CD4-positive, CD25-positive, alpha-beta regulatory T cell (primary cell): ENCODE results near the gene SEMA4D. TPM values are rescaled to one million over a fixed set of nuclear protein-coding genes. Genes with fewer than 3 reads are reported as not detected.

Experiments used
- ATAC-seq, 2 donors: fragments of 150-1000 bp; cut with Tn5 transposase; one replicate each; pipeline ENCODE4 v1.10.0; 2021; ENCODE audit warnings: low read depth in 2 of 2, moderate number of reproducible peaks in 2 of 2, moderate library complexity in 1 of 2
- DNase-seq, 3 donors: peaks; one replicate each; pipeline versions ENCODE4 v3.0.0 to v3.0.0-alpha.2; 2012 to 2022; ENCODE audit warnings: mixed read lengths in 1 of 3
- H3K27ac ChIP-seq: one replicate; pipeline ENCODE4 v1.7.0; 2013; ENCODE audit warnings: mild to moderate bottlenecking, low read length; ENCODE audit not compliant: insufficient read depth, poor library complexity, severe bottlenecking
- H3K27me3 ChIP-seq: one replicate; pipeline ENCODE4 v1.7.0; 2013; ENCODE audit warnings: low read length; ENCODE audit not compliant: control insufficient read depth, insufficient read depth
- H3K36me3 ChIP-seq: one replicate; pipeline ENCODE4 v1.7.0; 2013; ENCODE audit warnings: mild to moderate bottlenecking, low read length, moderate library complexity; ENCODE audit not compliant: control insufficient read depth, insufficient read depth
- H3K4me1 ChIP-seq: 2 replicates; pipeline ENCODE4 v1.7.0; 2013; ENCODE audit warnings: mild to moderate bottlenecking, low read length; ENCODE audit not compliant: insufficient read depth, control insufficient read depth, poor library complexity, severe bottlenecking
- H3K4me3 ChIP-seq: one replicate; pipeline ENCODE4 v1.7.0; 2013; ENCODE audit warnings: low read depth, mild to moderate bottlenecking, low read length, moderate library complexity
- H3K9me3 ChIP-seq, 2 experiments: 1 replicate in 1 of 2; 2 replicates in 1 of 2; pipeline ENCODE4 v1.7.0; 2013; ENCODE audit warnings: low read length in 2 of 2, mild to moderate bottlenecking in 1 of 2, moderate library complexity in 1 of 2; ENCODE audit not compliant: control insufficient read depth in 2 of 2
- H3K27ac Mint-ChIP-seq, 3 donors: one replicate each; pipeline ENCODE4 v1.8.0; 2020 to 2022; ENCODE audit warnings: mild to moderate bottlenecking in 3 of 3, mixed read lengths in 3 of 3, moderate library complexity in 2 of 3
- H3K27me3 Mint-ChIP-seq: one replicate; pipeline ENCODE4 v1.8.0; 2022; ENCODE audit warnings: mild to moderate bottlenecking, mixed read lengths
- H3K36me3 Mint-ChIP-seq: one replicate; pipeline ENCODE4 v1.8.0; 2020; ENCODE audit warnings: mixed read lengths
- H3K4me1 Mint-ChIP-seq, 4 donors: one replicate each; pipeline ENCODE4 v1.8.0; 2020 to 2022; ENCODE audit warnings: mixed read lengths in 4 of 4, mild to moderate bottlenecking in 1 of 4
- H3K4me3 Mint-ChIP-seq, 4 donors: one replicate each; pipeline ENCODE4 v1.8.0; 2020 to 2022; ENCODE audit warnings: mild to moderate bottlenecking in 4 of 4, mixed read lengths in 4 of 4, moderate library complexity in 3 of 4
- H3K9me3 Mint-ChIP-seq, 7 donors: one replicate each; pipeline ENCODE4 v1.8.0; 2020 to 2022; ENCODE audit warnings: mixed read lengths in 7 of 7, mild to moderate bottlenecking in 3 of 7, moderate library complexity in 2 of 7
- polyA plus RNA-seq, 4 donors: library from polyadenylated mRNA; unstranded; fragments of 300-500 nt; fragmentation: Illumina TruSeq; gene quantifications; one replicate each; pipeline ENCODE4 v1.2.3, GENCODE V29; 2021
- total RNA-seq: library from RNA; stranded (reverse); gene quantifications from one replicate; pipeline ENCODE4 v1.2.3, GENCODE V29; 2022

The SEMA4D gene
- total and polyA plus RNA-seq, 5 donors from 2014 or later, result 67.5 to 480 (median 90.5) TPM

GRCh38 chr9:89534515-89535287 lies 36.8 kb upstream of the SEMA4D start:
- DNase-seq (no peak), ATAC-seq (no peak)
- Mint-ChIP-seq H3K27me3 (peaks cover 5% of the 10 kb centered on the region), H3K36me3 (no peaks in the 10 kb centered on the region), H3K4me1 (peaks cover 31 to 98% (median 59%) of the 10 kb centered on the region in 4 donors), H3K27ac (peak overlapping the region; percentile 83 to 98 (median 86)), H3K9me3 (no peaks in the 10 kb centered on the region), H3K4me3 (peak overlapping the region in 2 of 4 donors; percentile 72 to 77)
- peaks cover 78% of the 10 kb centered on the region for H3K4me1 ChIP-seq
- no peak overlapping the region for H3K27ac ChIP-seq
- H3K27me3 ChIP-seq, result no peaks in the 10 kb centered on the region
- H3K9me3 ChIP-seq, result no peaks in the 10 kb centered on the region
- H3K4me3 ChIP-seq, result no peak overlapping the region
- H3K36me3 ChIP-seq, result no peaks in the 10 kb centered on the region

GRCh38 chr9:89533411-89534095 lies 35.6 kb upstream of the SEMA4D start:
- H3K9me3 Mint-ChIP-seq, result no peaks in the 10 kb centered on the region
- Histone ChIP-seq H3K27me3 (no peaks in the 10 kb centered on the region), H3K4me1 (peaks cover 78% of the 10 kb centered on the region), H3K27ac (no peak overlapping the region), H3K4me3 (no peak overlapping the region), H3K36me3 (no peaks in the 10 kb centered on the region), H3K9me3 (no peaks in the 10 kb centered on the region)
- H3K4me1 Mint-ChIP-seq, result peaks cover 38 to 98% (median 61%) of the 10 kb centered on the region in 4 donors
- no peak for DNase-seq
- peak overlapping the region in 1 of 4 donors; percentile 26 for H3K4me3 Mint-ChIP-seq
- no peaks in the 10 kb centered on the region for H3K36me3 Mint-ChIP-seq
- peak overlapping the region; percentile 41 to 89 (median 83) for H3K27ac Mint-ChIP-seq
- no peak for ATAC-seq
- peaks cover 5% of the 10 kb centered on the region for H3K27me3 Mint-ChIP-seq

- Histone ChIP-seq H3K4me3 (no peak overlapping the region), H3K4me1 (peaks cover 78% of the 10 kb centered on the region), H3K27me3 (no peaks in the 10 kb centered on the region), H3K36me3 (no peaks in the 10 kb centered on the region), H3K27ac (no peak overlapping the region), H3K9me3 (no peaks in the 10 kb centered on the region)
- no peak for ATAC-seq
- no peak overlapping the region for H3K4me3 Mint-ChIP-seq
- peaks cover 5% of the 10 kb centered on the region for H3K27me3 Mint-ChIP-seq
- peaks cover 5% of the 10 kb centered on the region for H3K36me3 Mint-ChIP-seq
- H3K9me3 Mint-ChIP-seq, result no peaks in the 10 kb centered on the region
- H3K27ac Mint-ChIP-seq, result peak overlapping the region; percentile 82 to 89 (median 87)
- H3K4me1 Mint-ChIP-seq, result peaks cover 43 to 98% (median 60%) of the 10 kb centered on the region in 4 donors
- no peak for DNase-seq
Measured at GRCh38 chr9:89532944-89533343, 35.0 kb upstream of the SEMA4D start.

GRCh38 chr9:89532478-89532877 lies 34.6 kb upstream of the SEMA4D start:
- H3K9me3 Mint-ChIP-seq, result peaks cover 0 to 1% (median 0%) of the 10 kb centered on the region in 7 donors
- Histone ChIP-seq H3K4me3 (no peak overlapping the region), H3K4me1 (peaks cover 75% of the 10 kb centered on the region), H3K36me3 (no peaks in the 10 kb centered on the region), H3K27me3 (no peaks in the 10 kb centered on the region), H3K9me3 (no peaks in the 10 kb centered on the region), H3K27ac (no peak overlapping the region)
- H3K4me3 Mint-ChIP-seq, result no peak overlapping the region
- DNase-seq, result peak in 1 of 3 donors; percentile 41
- peaks cover 47 to 98% (median 60%) of the 10 kb centered on the region in 4 donors for H3K4me1 Mint-ChIP-seq
- H3K27ac Mint-ChIP-seq, result peak overlapping the region; percentile 28 to 89 (median 87)
- peak; percentile 47 to 50 for ATAC-seq
- peaks cover 5% of the 10 kb centered on the region for H3K27me3 Mint-ChIP-seq
- H3K36me3 Mint-ChIP-seq, result peaks cover 5% of the 10 kb centered on the region

- ATAC-seq (no peak), DNase-seq (no peak)
- peaks cover 42 to 98% (median 60%) of the 10 kb centered on the region in 4 donors for H3K4me1 Mint-ChIP-seq
- H3K9me3 Mint-ChIP-seq, result peaks cover 0 to 1% (median 0%) of the 10 kb centered on the region in 7 donors
- Histone ChIP-seq H3K4me1 (peaks cover 74% of the 10 kb centered on the region), H3K27me3 (no peaks in the 10 kb centered on the region), H3K9me3 (no peaks in the 10 kb centered on the region), H3K27ac (no peak overlapping the region), H3K36me3 (no peaks in the 10 kb centered on the region), H3K4me3 (no peak overlapping the region)
- peaks cover 5% of the 10 kb centered on the region for H3K27me3 Mint-ChIP-seq
- H3K36me3 Mint-ChIP-seq, result peaks cover 5% of the 10 kb centered on the region
- peak overlapping the region in 1 of 4 donors; percentile 55 for H3K4me3 Mint-ChIP-seq
- H3K27ac Mint-ChIP-seq, result peak overlapping the region in 2 of 3 donors; percentile 56 to 87
Measured at GRCh38 chr9:89531766-89532165, 33.9 kb upstream of the SEMA4D start.

GRCh38 chr9:89530726-89531125 lies 32.8 kb upstream of the SEMA4D start:
- peaks cover 5% of the 10 kb centered on the region for H3K36me3 Mint-ChIP-seq
- Histone ChIP-seq H3K27ac (no peak overlapping the region), H3K4me1 (peaks cover 71% of the 10 kb centered on the region), H3K27me3 (no peaks in the 10 kb centered on the region), H3K4me3 (no peak overlapping the region), H3K9me3 (no peaks in the 10 kb centered on the region), H3K36me3 (no peaks in the 10 kb centered on the region)
- DNase-seq (no peak), ATAC-seq (no peak)
- H3K9me3 Mint-ChIP-seq, result peaks cover 0 to 1% (median 0%) of the 10 kb centered on the region in 7 donors
- H3K4me3 Mint-ChIP-seq, result peak overlapping the region in 1 of 4 donors; percentile 46
- H3K27me3 Mint-ChIP-seq, result peaks cover 5% of the 10 kb centered on the region
- peaks cover 33 to 98% (median 59%) of the 10 kb centered on the region in 4 donors for H3K4me1 Mint-ChIP-seq
- peak overlapping the region; percentile 6 to 73 (median 65) for H3K27ac Mint-ChIP-seq

- H3K36me3 ChIP-seq, result no peaks in the 10 kb centered on the region
- Mint-ChIP-seq H3K27me3 (peaks cover 4% of the 10 kb centered on the region), H3K9me3 (peaks cover 0 to 1% (median 0%) of the 10 kb centered on the region in 7 donors), H3K36me3 (peaks cover 5% of the 10 kb centered on the region), H3K4me1 (peaks cover 25 to 98% (median 59%) of the 10 kb centered on the region in 4 donors), H3K27ac (peak overlapping the region; percentile 58 to 80 (median 72)), H3K4me3 (peak overlapping the region; percentile 12 to 72 (median 66))
- ATAC-seq (peak; percentile 47 to 50), DNase-seq (peak in 1 of 3 donors; percentile 55)
- H3K4me1 ChIP-seq, result peaks cover 74% of the 10 kb centered on the region
- H3K4me3 ChIP-seq, result peak overlapping the region; percentile 52
- H3K9me3 ChIP-seq, result no peaks in the 10 kb centered on the region
- H3K27ac ChIP-seq, result peak overlapping the region; percentile 35
- no peaks in the 10 kb centered on the region for H3K27me3 ChIP-seq
Measured at GRCh38 chr9:89529243-89530035, 31.5 kb upstream of the SEMA4D start.
